Hepatic stellate cell (primary cell): ENCODE results near the gene DPY30.
"Not testable (repeated sequence)": the region's sequence is repeated elsewhere in the genome, so short reads cannot be mapped to it uniquely, and the experiment has no call there.

Experiments
- DNase-seq: peaks from one replicate; pipeline ENCODE4 v3.0.0; 2011; ENCODE audit warnings: low spot score

Gene DPY30

DNA sequence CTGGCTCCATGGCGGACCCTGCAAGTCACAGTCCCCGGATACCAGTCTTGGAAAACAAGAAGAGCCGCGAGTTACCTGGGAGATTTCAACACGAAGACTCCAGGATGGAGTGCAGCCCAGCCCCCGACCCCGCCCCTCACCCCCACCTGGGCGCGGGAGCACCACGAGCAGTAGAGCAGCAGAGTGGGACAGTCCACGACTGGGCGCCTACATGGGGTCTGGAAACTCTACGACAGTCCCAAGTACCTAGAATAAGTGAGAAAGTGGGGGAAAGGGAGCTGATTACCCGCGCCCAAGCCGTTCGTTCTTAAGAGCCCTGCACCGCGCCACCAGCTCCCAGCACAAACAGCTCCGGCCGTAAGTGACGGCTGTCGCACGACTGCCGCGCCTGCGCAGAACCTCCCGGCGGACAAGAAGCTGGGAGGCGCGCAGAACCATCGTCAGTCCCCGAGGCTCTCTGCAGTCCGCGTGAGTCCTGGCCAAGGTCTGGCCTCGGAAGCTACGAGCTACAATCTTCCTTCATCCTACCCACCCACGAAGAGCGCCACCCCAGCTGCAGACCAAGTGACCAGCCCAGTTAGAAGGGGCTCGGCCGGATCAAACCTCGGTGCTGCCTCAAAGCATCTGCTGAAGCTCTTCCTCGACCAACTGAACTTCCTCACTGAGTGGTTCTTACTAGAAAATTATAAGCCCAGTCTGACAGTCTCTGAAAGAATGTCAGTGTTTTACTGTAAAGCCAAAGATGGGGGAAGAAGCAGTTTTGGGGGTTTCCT, at the start of gene DPY30:
Gene DPY30 (minus strand): TSS at position 359 of the 773 bp plus-strand sequence. CDS start 349 bp downstream, at position 10.
- peak; percentile 91 for DNase-seq

DNA sequence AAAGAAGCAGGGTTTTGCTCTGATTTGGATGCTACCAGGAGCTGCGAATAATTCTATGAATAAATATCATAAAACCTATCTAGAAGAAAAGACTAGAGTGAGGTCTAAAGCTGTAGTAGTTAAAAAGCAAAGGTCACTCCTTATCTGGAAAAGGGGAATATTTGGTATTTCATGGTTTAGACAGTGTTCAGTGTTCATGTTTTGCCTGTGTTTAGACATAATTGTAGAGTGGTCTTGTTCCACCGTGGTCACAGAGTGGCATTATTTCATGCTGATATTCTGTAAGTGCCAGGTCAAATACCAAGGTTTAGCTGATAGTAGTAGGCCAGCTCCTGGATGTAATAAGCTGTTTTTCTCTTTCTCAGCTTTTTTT, 34.5 kb upstream of the DPY30 start:
- no peak for DNase-seq

DNA sequence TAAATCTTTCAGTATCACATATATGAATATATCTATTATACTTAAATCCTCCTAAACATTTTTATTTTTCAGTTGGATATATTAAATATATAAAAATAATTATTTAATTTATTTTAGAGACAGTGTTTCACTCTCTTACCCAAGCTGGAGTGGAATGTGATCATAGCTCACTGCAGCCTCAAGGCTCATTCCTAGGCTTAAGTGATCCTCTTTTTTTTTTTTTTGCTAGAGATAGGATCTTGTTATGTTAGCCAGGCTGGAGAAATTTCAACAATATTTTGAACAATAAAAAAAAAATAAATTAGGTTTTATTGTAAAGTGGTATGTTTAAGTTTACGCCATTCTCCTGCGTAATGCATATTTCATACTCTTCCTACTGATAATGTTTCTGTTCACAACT, 27.9 kb upstream of the DPY30 start:
- no peak for DNase-seq

DNA sequence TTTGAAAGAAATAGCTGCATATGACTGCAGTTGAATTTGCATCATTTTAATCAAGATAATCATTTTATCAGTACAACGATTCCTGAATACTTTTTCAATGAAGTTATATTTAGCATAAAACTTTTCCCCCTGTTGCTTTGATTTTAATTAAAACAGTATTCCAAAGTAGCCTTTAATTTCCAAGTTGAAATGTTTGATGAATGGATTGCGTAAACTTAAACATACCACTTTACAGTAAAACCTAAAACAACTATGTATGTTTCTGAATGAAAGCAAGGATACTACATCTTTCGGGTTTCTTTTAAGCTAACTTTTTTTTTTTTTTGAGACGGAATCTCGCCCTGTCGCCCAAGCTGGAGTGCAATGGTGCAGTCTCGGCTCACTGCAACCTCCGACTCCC, 25.1 kb upstream of the DPY30 start:
- no peak for DNase-seq

DNA sequence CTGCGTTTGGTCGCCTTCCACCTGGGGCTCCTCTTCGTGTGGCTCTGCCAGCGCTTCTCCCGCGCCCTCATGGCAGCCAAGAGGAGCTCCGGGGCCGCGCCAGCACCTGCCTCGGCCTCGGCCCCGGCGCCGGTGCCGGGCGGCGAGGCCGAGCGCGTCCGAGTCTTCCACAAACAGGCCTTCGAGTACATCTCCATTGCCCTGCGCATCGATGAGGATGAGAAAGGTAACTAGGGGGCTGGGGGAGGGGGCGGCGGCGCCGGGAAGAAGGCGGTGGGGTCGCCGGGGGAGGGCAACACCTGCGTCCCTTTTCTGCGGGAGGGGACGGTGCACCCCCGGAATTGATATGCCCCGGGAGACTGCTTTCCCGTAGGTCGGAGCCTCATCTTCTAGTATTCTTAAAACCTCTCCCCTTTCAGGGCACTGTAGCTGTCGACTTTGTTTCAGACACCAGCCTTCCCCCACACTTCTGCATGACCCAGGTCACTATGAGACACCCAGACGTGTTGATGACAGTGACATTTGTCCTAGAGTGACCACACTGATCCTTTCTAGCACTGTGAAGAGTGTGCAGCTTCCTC, 24.5 kb upstream of the DPY30 start:
- DNase-seq, result peak; percentile 14

DNA sequence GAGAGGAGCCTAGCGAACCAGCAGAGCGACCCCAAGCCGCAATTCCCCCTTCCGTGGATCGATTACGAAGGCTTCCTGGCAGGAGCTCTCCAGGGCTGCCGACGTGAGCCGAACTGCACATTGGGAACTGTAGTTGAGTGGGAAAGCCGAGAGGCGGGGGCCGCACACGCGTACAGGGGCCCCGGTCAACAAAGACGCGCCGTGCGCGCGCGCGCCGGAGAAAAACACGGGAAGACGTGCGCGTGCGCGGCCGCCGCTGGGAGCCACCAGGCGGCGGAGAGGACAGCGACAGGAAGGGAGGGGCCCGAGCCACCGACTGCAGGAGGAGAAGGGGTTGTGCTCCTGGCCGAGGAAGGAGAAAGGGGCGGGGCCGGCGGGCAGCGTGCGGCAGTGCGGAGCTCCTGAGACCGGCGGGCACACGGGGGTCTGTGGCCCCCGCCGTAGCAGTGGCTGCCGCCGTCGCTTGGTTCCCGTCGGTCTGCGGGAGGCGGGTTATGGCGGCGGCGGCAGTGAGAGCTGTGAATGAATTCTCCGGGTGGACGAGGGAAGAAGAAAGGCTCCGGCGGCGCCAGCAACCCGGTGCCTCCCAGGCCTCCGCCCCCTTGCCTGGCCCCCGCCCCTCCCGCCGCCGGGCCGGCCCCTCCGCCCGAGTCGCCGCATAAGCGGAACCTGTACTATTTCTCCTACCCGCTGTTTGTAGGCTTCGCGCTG, 23.9 kb upstream of the DPY30 start, which contains the start of gene SPAST:
Gene SPAST (plus strand): TSS at position 247 of the 711 bp plus-strand sequence. CDS start 276 bp downstream, at position 523.
- DNase-seq, result peak; percentile 97

DNA sequence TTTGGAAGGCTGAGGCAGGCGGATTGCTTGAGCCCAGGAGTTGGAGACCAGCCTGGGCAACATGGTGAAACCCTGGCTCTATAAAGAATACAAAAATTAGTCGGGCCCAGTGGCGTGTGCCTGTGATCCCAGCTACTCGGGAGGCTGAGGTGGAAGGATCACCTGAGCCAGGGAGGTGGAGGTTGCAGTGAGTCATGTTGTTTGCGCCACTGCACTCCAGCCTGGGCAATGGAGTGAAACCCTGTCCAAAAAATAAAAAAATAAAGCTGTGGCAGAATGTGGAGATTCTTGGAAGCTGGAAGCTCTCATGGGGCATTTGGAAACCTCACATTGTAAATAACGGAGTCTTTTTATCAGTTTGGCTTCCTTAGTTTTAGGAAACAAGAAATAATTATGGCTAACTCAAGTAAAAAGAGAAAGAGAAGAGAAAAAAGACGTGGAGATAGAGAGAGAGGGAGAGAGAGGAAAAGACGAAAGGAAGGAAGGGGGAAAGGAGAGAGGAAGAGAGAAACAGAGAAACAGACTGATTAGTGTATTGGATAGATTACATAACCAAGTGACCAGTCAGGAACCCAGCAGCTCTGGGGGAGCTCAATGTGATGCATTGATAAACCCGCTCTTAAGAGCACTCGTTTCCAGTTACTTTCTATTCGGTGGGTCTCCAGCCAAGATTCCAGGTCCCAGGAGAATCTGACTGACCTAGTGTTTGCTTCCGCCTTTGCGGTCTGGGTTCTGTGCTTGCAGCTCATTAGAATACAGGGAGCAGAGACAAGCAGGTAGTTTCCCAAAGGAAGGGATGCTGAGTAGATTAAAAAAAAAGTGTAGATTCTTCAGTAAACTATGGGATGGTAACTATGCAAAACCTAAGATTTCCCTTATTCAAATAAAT, 22.6 kb upstream of the DPY30 start:
- peak; percentile 53 for DNase-seq

DNA sequence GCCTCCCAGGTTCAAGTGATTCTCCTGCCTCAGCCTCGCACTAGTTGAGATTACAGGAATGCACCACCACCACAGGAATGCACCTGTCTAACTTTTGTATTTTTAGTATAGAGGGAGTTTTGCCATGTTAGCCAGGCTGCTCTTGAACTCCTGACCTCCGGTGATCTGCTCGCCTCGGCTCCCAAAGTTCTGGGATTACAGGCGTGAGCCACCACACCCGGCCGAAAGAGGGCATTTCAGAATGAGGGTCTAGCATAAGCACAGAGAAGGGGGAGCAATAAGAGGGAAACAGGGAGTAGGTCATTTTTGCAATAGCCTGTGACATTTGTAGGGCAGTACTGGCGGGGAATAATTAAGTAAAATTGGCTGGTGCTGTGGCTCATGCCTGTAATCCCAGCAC, 21.8 kb upstream of the DPY30 start:
- no peak for DNase-seq

DNA sequence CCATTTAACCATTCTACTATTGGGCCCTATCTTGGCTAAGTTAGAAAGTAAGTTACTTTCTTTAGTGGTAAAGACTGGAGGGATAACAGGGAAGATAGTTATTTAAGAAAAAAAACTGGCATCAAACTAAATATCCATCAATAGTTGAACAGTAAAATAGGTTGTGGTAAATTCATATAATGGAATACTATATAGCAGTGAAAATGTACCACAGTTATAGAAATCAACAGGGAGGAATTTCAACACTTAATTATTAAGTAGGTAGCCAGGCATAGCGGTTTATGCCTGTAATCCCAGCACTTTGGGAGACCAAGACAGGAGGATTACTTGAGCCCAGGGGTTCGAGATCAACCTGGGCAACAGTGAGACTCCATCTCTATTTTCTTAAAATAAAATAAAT, 20.7 kb upstream of the DPY30 start:
- DNase-seq, result no peak

DNA sequence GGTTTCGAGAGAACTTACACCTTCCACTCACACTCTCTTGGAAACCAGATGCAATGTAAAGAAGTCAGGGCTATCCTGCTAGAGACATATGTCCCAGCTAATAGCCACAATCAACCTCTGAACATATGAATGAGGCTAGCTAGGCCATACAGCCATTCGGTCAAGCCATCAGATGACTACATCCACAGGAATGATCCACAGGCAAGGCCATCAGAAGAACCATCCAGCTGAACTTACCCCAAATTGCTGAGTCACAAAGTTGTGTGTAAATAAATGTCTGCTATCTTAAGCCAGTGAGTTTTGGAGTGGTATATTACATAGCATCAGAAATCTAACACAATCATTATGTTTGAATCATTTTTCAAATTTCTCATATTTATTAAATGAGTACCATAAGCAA, 18.5 kb upstream of the DPY30 start:
- peak; percentile 43 for DNase-seq

DNA sequence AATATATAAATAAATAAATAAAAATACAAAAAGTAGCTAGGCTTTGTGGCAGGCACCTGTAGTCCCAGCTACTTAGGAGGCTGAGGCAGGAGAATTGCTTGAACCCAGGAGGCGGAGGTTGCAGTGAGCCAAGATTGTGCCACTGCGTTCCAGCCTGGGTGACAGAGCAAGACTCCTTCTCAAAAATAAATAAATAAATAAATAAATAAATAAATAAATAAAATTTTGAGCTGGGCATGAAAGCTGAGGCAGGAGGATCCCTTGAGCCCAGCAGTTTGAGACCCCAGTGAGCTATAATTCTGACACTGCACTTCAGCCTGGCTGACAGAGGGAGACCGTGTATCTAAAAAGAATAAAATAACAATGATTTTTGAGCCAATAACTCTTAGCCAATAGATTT, 15.0 kb upstream of the DPY30 start:
- not testable (repeated sequence) for DNase-seq

DNA sequence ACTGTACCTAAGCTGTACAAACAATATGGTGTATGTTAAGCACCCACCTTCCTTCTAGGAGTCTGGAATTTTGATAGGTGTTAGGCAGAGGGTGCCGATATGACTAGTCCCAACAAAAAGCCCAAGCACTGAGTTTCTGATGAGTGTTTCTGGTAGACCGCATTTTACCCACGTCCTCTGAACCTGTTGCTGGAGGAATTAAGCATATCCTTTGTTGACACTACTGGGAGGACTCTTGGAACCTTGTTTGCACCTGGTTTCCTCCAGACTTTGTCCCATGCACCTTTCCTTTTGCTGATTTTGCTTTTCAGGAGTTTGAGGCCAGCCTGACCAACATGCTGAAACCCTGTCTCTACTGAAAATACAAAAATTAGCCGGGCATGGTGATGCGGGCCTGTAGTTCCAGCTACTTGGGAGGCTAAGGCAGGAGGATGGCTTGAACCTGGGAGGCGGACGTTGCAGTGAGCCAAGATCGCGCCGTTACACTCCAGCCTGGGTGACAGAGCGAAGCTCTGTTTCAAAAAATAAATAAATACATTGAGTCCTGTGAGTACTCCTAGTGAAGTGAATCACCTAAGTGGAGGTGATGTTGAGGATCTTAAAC, 12.3 kb upstream of the DPY30 start:
- no peak for DNase-seq

DNA sequence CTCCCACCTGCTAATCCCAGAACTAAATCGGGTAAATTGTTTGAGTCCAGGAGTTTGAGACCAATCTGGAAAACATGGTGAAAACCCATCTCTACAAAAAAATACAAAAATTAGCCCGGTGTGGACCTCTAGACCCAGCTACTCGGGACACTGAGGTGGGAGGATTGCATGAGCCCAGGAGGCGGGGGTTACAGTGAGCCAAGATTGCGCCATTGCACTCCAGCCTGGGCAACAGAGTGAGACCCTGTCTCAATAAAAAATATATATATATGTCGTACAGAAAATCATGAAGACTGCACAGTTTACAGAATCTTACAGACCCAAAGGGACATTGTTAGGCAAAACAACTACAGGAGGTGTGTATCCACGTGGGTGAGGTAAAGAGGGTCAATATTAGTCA, 4.0 kb upstream of the DPY30 start:
- DNase-seq, result no peak

DNA sequence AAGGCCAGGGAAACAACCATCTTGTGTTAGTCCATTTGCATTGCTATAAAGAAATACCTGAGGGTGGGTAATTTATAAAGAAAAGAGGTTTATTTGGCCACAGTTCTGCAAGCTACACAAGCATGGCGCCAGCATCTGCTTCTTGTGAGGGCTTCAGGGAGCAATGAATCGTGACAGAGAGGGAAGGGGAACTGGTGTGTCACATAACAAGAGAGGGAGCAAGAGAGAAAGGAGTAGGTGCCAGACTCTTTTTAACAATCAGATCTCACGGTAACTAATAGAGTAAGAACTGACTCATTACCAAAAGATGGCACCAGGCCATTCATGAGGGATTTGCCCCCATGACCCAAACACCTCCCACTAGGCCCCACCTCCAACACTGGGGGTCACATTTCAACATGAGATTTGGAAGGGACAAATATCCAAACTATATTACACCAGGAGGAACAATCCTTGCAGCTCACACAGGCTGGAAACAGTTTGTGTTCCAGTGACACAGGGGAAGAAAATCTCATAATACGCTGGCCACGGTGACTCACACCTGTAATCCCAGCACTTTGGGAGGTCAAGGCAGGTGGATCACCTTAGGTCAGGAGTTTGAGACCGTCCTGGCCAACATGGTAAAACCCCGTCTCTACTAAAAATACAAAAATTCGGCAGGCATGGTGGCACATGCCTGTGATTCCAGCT, 5.3 kb downstream of the DPY30 start:
- DNase-seq, result not testable (repeated sequence)

DNA sequence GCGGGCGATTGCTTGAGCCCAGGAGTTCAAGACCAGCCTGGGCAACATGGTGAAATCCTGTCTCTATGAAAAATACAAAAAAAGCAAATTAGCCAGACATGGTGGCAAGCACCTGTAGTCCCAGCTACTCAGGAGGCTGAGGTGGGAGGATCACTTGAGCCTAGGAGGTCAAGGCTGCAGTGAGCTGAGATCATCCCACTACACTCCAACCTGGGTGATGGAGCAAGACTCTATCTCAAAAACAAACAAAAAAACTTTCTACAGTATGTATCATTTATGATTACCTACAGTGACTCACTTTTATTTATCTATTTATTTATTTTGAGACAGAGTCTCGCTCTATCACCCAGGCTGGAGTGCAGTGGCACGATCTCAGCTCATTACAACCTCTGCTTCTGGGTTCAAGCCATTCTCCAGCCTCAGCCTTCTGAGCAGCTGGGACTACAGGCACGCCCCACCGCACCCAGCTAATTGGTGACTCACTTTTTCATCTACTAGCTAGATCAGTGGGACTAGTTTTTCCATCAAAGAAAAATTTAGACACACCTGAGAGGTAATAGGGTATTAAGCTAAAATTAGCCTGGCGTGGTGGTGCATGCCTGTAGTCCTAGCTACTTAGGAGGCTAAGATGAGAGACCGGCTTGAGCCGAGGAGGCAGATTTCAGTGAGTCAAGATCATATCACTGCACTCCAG, 20.7 kb downstream of the DPY30 start:
- not testable (repeated sequence) for DNase-seq

DNA sequence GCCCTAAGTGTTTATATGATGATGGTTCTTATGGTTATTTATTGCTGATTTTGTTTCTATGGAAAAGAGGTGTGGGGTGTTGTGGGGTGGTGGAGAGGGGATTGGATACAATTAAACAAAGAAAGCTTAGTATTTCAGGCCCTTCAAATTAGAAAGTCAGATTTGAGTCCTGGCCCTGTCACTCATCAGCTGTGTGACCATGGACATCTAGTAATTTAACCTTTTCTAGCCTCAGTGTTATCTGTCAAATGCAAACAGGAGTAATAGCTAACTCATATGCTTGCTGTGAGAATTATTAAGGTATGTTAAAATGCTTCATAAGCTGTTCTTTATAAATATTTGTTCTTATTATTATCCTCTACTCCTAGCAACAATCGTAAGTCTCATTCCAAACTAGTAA, 26.7 kb downstream of the DPY30 start:
- DNase-seq, result no peak

DNA sequence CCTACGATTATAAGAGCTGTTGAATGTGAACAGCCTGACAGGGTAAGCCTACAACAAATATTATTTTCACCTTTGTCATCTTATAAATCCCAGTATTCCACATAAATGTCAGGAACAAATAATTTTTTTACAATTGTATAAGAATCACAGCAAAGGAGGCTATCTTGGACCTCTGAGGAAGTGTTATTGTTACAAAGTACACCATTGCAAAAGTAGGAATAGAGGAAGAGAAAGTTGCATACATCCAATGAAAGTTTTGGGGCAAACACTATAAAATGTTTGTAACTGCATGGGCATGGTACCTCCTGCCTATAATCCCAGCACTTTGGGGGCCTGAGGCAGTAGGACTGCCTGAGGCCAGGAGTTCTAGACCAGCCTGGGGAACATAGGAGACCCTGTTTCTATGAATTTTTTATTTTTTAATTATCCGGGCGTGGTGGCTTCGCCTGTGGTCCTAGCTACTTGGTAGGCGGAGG, 28.1 kb downstream of the DPY30 start:
- DNase-seq, result peak; percentile 8

DNA sequence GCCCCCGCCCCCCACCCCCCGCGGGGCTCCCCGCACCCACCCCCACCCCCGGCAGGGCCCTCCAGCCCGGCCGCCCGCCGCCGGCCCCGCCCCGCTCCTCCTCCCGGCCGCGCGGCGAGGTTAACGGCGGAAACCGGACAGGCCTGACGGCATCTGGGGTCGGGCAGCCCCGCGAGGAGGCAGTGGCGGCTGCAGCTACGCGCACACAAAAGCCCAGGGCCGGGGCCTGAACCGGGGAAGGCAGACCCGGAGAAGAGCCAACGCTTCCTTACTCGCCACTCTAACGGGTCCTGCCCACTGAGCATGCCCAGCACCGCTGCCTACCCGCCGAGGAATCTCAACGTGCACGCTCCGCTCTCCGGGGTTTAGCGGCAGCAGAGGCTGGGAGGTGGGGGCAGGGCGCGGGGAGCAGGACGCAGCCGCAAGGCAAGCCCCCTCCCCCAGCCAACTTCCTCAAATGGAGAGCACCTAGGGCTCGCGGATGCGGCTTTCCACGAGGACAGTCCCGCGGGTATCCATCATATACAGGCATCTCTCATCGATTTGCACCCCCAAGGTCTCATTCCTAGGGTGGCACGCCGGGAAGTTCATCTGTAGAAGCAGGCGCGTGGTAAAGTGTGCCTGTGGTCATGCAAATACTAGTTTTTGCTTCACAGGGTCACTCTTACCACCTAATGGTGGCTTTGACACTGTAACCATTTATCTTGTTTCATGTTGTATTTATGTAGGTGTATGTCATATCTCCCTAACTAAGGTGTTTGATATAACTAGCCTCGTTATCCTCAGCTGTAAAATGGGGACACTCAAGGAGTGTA, 28.7 kb downstream of the DPY30 start, which contains the start of gene MEMO1:
Gene MEMO1 (minus strand): TSS at position 339 of the 815 bp plus-strand sequence. CDS start 761 bp downstream, outside the sequence.
- DNase-seq, result peak; percentile 97

DNA sequence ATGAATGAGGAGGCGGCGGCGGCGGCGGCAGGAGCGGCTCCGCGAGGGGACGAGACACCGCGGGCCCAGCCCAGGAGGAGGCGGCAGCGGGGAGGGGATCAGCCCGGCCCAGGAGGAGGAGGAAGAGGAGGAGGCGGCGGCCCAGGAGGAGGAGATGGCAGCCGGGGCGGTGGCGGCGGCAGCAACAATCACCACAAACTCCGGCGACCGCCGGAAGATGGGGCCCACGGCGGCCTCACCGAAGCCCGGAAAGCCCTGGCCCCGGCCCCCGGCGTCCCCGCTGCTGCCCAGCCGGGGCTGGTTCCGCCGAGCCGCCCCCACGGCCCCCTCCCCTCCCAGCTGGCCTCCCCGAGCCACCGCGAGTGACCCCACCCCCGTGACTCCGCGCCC, 29.3 kb downstream of the DPY30 start:
- peak; percentile 7 for DNase-seq
